Measurements from ENCODE around the gene HOXD11.

Gene HOXD11

GRCh38 chr2:176081376-176081836, 25.7 kb upstream of the HOXD11 start:
- no peak for DNase-seq (ENCODE audit: low read depth)

- no peak for DNase-seq (ENCODE audit: low read depth)
Measured at GRCh38 chr2:176081837-176082524, 25.1 kb upstream of the HOXD11 start.

GRCh38 chr2:176082525-176082823, 24.6 kb upstream of the HOXD11 start:
- no peak for DNase-seq (ENCODE audit: low read depth)

GRCh38 chr2:176082824-176083751, 24.0 kb upstream of the HOXD11 start:
- DNase-seq (ENCODE audit: low read depth): no peak

GRCh38 chr2:176083796-176084261, 23.3 kb upstream of the HOXD11 start, which contains the start of gene EVX2:
Gene EVX2 (minus strand): TSS chr2:176083962. CDS start chr2:176083776, 186 bp downstream.
- DNase-seq (ENCODE audit: low read depth): no peak

- DNase-seq (ENCODE audit: low read depth): no peak
Measured at GRCh38 chr2:176084611-176085119, 22.4 kb upstream of the HOXD11 start.

GRCh38 chr2:176085120-176085788, 21.8 kb upstream of the HOXD11 start:
- no peak for DNase-seq (ENCODE audit: low read depth)

GRCh38 chr2:176085861-176086771, 21.0 kb upstream of the HOXD11 start:
- DNase-seq (ENCODE audit: low read depth): peak; percentile 36

- DNase-seq (ENCODE audit: low read depth): no peak
Measured at GRCh38 chr2:176087330-176088047, 19.6 kb upstream of the HOXD11 start.

- peak; percentile 47 for DNase-seq (ENCODE audit: low read depth)
Measured at GRCh38 chr2:176088048-176088936, 18.8 kb upstream of the HOXD11 start.

- no peak for DNase-seq (ENCODE audit: low read depth)
Measured at GRCh38 chr2:176088937-176089842, 17.9 kb upstream of the HOXD11 start.

GRCh38 chr2:176089843-176090395, 17.2 kb upstream of the HOXD11 start:
- no peak for DNase-seq (ENCODE audit: low read depth)

- DNase-seq (ENCODE audit: low read depth): no peak
Measured at GRCh38 chr2:176090862-176091261, 16.2 kb upstream of the HOXD11 start.

- no peak for DNase-seq (ENCODE audit: low read depth)
Measured at GRCh38 chr2:176091329-176092258, 15.5 kb upstream of the HOXD11 start.

GRCh38 chr2:176092270-176093144, 14.6 kb upstream of the HOXD11 start, which contains the start of gene HOXD13:
Gene HOXD13 (plus strand): TSS chr2:176092721. CDS start chr2:176092891, 170 bp downstream.
- no peak for DNase-seq (ENCODE audit: low read depth)

Data from iris pigment epithelial cell (primary cell).